ENCODE measurements around the gene TMEM74B. TPM values are rescaled to one million over a fixed set of nuclear protein-coding genes. Genes with fewer than 3 reads are reported as not detected.

Gene TMEM74B
- total and polyA plus RNA-seq, 2 donors, result 0.47 to 1.3 TPM

GRCh38 chr20:1206366-1207148 is 21.8 kb upstream of the TMEM74B start:
- 95% methylated on average over 19 of the region's 19 CpGs for WGBS
- H3K27me3 ChIP-seq (ENCODE audit: control insufficient read depth in 2 of 2, insufficient read depth in 1 of 2, low read length in 1 of 2), result peaks cover 0 to 2% of the 10 kb centered on the region in 2 donors
- DNase-seq (ENCODE audit: low read depth in 6 of 9, low spot score in 9 of 9), result no peak
- H3K9me3 ChIP-seq (ENCODE audit: control insufficient read depth in 2 of 2, insufficient read depth in 1 of 2, low read length in 1 of 2), result no peaks in the 10 kb centered on the region
- H3K4me1 ChIP-seq (ENCODE audit: control insufficient read depth in 2 of 2, insufficient read depth in 2 of 2, low read length in 2 of 2), result no peaks in the 10 kb centered on the region
- no peak overlapping the region for H3K4me3 ChIP-seq (ENCODE audit: low read length in 2 of 2)
- H3K27ac ChIP-seq (ENCODE audit: low read depth in 1 of 2, low read length in 1 of 2), result no peak overlapping the region
- no peaks in the 10 kb centered on the region for H3K36me3 ChIP-seq (ENCODE audit: control insufficient read depth in 2 of 2, insufficient read depth in 2 of 2, low read length in 1 of 2)

- H3K4me1 ChIP-seq (ENCODE audit: control insufficient read depth in 2 of 2, insufficient read depth in 2 of 2, low read length in 2 of 2), result no peaks in the 10 kb centered on the region
- WGBS, result 96% methylated on average over 8 of the region's 8 CpGs
- H3K36me3 ChIP-seq (ENCODE audit: control insufficient read depth in 2 of 2, insufficient read depth in 2 of 2, low read length in 1 of 2), result no peaks in the 10 kb centered on the region
- no peak for DNase-seq (ENCODE audit: low read depth in 6 of 9, low spot score in 9 of 9)
- H3K4me3 ChIP-seq (ENCODE audit: low read length in 2 of 2), result no peak overlapping the region
- H3K9me3 ChIP-seq (ENCODE audit: control insufficient read depth in 2 of 2, insufficient read depth in 1 of 2, low read length in 1 of 2), result no peaks in the 10 kb centered on the region
- H3K27ac ChIP-seq (ENCODE audit: low read depth in 1 of 2, low read length in 1 of 2), result no peak overlapping the region
- peaks cover 0 to 2% of the 10 kb centered on the region in 2 donors for H3K27me3 ChIP-seq (ENCODE audit: control insufficient read depth in 2 of 2, insufficient read depth in 1 of 2, low read length in 1 of 2)
These were observed 21.0 kb upstream of the TMEM74B start for GRCh38 chr20:1205802-1206201.

GRCh38 chr20:1204576-1204975 is 19.8 kb upstream of the TMEM74B start:
- Histone ChIP-seq H3K4me1 (ENCODE audit: control insufficient read depth in 2 of 2, insufficient read depth in 2 of 2, low read length in 2 of 2) (no peaks in the 10 kb centered on the region), H3K36me3 (ENCODE audit: control insufficient read depth in 2 of 2, insufficient read depth in 2 of 2, low read length in 1 of 2) (no peaks in the 10 kb centered on the region), H3K27ac (ENCODE audit: low read depth in 1 of 2, low read length in 1 of 2) (no peak overlapping the region), H3K27me3 (ENCODE audit: control insufficient read depth in 2 of 2, insufficient read depth in 1 of 2, low read length in 1 of 2) (no peaks in the 10 kb centered on the region), H3K9me3 (ENCODE audit: control insufficient read depth in 2 of 2, insufficient read depth in 1 of 2, low read length in 1 of 2) (no peaks in the 10 kb centered on the region), H3K4me3 (ENCODE audit: low read length in 2 of 2) (no peak overlapping the region)
- DNase-seq (ENCODE audit: low read depth in 6 of 9, low spot score in 9 of 9), result no peak
- WGBS, result 95% methylated on average over 2 of the region's 2 CpGs

GRCh38 chr20:1204113-1204512 is 19.3 kb upstream of the TMEM74B start:
- no peak overlapping the region for H3K4me3 ChIP-seq (ENCODE audit: low read length in 2 of 2)
- no peak for DNase-seq (ENCODE audit: low read depth in 6 of 9, low spot score in 9 of 9)
- 42% methylated on average over 5 of the region's 5 CpGs for WGBS

DNA sequence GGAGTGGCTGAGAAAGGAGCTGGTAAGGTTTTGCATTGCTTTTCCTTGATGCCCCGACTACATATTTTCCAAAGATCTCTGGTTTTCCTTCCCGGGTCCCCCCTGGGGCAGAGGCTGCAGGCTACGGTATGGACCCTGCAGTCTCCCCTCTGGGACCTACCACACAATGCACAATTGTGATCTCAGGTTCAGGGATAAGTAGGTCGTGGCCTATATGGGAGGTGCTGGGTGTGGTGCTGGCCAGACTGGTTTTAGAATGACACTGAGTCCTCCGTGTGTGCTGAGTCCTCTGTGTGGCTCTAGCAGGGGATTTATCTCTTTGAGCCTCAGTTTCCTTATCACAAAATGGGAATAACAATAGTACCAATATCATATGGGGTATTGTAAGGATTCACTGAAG is 18.8 kb upstream of the TMEM74B start:
- H3K4me3 ChIP-seq (ENCODE audit: low read length in 2 of 2), result no peak overlapping the region
- 92% methylated on average over 5 of the region's 5 CpGs for WGBS
- H3K36me3 ChIP-seq (ENCODE audit: control insufficient read depth in 2 of 2, insufficient read depth in 2 of 2, low read length in 1 of 2), result no peaks in the 10 kb centered on the region
- H3K4me1 ChIP-seq (ENCODE audit: control insufficient read depth in 2 of 2, insufficient read depth in 2 of 2, low read length in 2 of 2), result no peaks in the 10 kb centered on the region
- H3K27ac ChIP-seq (ENCODE audit: low read depth in 1 of 2, low read length in 1 of 2), result no peak overlapping the region
- H3K9me3 ChIP-seq (ENCODE audit: control insufficient read depth in 2 of 2, insufficient read depth in 1 of 2, low read length in 1 of 2), result no peaks in the 10 kb centered on the region
- no peak for DNase-seq (ENCODE audit: low read depth in 6 of 9, low spot score in 9 of 9)
- no peaks in the 10 kb centered on the region for H3K27me3 ChIP-seq (ENCODE audit: control insufficient read depth in 2 of 2, insufficient read depth in 1 of 2, low read length in 1 of 2)

More at GRCh38 chr20:1204113-1204512, 19.3 kb upstream of the TMEM74B start:
- no peaks in the 10 kb centered on the region for H3K36me3 ChIP-seq (ENCODE audit: control insufficient read depth in 2 of 2, insufficient read depth in 2 of 2, low read length in 1 of 2)
- no peaks in the 10 kb centered on the region for H3K27me3 ChIP-seq (ENCODE audit: control insufficient read depth in 2 of 2, insufficient read depth in 1 of 2, low read length in 1 of 2)
- H3K9me3 ChIP-seq (ENCODE audit: control insufficient read depth in 2 of 2, insufficient read depth in 1 of 2, low read length in 1 of 2), result no peaks in the 10 kb centered on the region
- no peaks in the 10 kb centered on the region for H3K4me1 ChIP-seq (ENCODE audit: control insufficient read depth in 2 of 2, insufficient read depth in 2 of 2, low read length in 2 of 2)
- no peak overlapping the region for H3K27ac ChIP-seq (ENCODE audit: low read depth in 1 of 2, low read length in 1 of 2)

GRCh38 chr20:1202762-1203504 is 18.2 kb upstream of the TMEM74B start, which contains the start of gene C20orf202:
C20orf202 (plus strand) TSS chr20:1203454; CDS start chr20:1203586, 132 bp downstream.
- WGBS, result 93% methylated on average over 5 of the region's 5 CpGs
- Histone ChIP-seq H3K27ac (ENCODE audit: low read depth in 1 of 2, low read length in 1 of 2) (no peak within 1 kb of the TSS), H3K4me3 (ENCODE audit: low read length in 2 of 2) (no peak within 1 kb of the TSS), H3K27me3 (ENCODE audit: control insufficient read depth in 2 of 2, insufficient read depth in 1 of 2, low read length in 1 of 2) (no peaks in the 10 kb centered on the region), H3K4me1 (ENCODE audit: control insufficient read depth in 2 of 2, insufficient read depth in 2 of 2, low read length in 2 of 2) (no peaks in the 10 kb centered on the region), H3K36me3 (ENCODE audit: control insufficient read depth in 2 of 2, insufficient read depth in 2 of 2, low read length in 1 of 2) (no peaks in the 10 kb centered on the region), H3K9me3 (ENCODE audit: control insufficient read depth in 2 of 2, insufficient read depth in 1 of 2, low read length in 1 of 2) (no peaks in the 10 kb centered on the region)
- DNase-seq (ENCODE audit: low read depth in 6 of 9, low spot score in 9 of 9), result no peak

GRCh38 chr20:1199964-1200363 is 15.2 kb upstream of the TMEM74B start:
- no peaks in the 10 kb centered on the region for H3K27me3 ChIP-seq (ENCODE audit: control insufficient read depth in 2 of 2, insufficient read depth in 1 of 2, low read length in 1 of 2)
- no peaks in the 10 kb centered on the region for H3K4me1 ChIP-seq (ENCODE audit: control insufficient read depth in 2 of 2, insufficient read depth in 2 of 2, low read length in 2 of 2)
- DNase-seq (ENCODE audit: low read depth in 6 of 9, low spot score in 9 of 9), result no peak
- no peaks in the 10 kb centered on the region for H3K9me3 ChIP-seq (ENCODE audit: control insufficient read depth in 2 of 2, insufficient read depth in 1 of 2, low read length in 1 of 2)
- WGBS, result 99% methylated on average over 1 of the region's 1 CpG
- no peaks in the 10 kb centered on the region for H3K36me3 ChIP-seq (ENCODE audit: control insufficient read depth in 2 of 2, insufficient read depth in 2 of 2, low read length in 1 of 2)
- H3K27ac ChIP-seq (ENCODE audit: low read depth in 1 of 2, low read length in 1 of 2), result no peak overlapping the region
- no peak overlapping the region for H3K4me3 ChIP-seq (ENCODE audit: low read length in 2 of 2)

GRCh38 chr20:1199212-1199873 is 14.6 kb upstream of the TMEM74B start:
- no peak for DNase-seq (ENCODE audit: low read depth in 6 of 9, low spot score in 9 of 9)
- Histone ChIP-seq H3K36me3 (ENCODE audit: control insufficient read depth in 2 of 2, insufficient read depth in 2 of 2, low read length in 1 of 2) (no peaks in the 10 kb centered on the region), H3K4me1 (ENCODE audit: control insufficient read depth in 2 of 2, insufficient read depth in 2 of 2, low read length in 2 of 2) (no peaks in the 10 kb centered on the region), H3K4me3 (ENCODE audit: low read length in 2 of 2) (no peak overlapping the region), H3K27me3 (ENCODE audit: control insufficient read depth in 2 of 2, insufficient read depth in 1 of 2, low read length in 1 of 2) (no peaks in the 10 kb centered on the region), H3K27ac (ENCODE audit: low read depth in 1 of 2, low read length in 1 of 2) (no peak overlapping the region), H3K9me3 (ENCODE audit: control insufficient read depth in 2 of 2, insufficient read depth in 1 of 2, low read length in 1 of 2) (no peaks in the 10 kb centered on the region)
- 91% methylated on average over 7 of the region's 7 CpGs for WGBS

GRCh38 chr20:1198751-1199150 is 14.0 kb upstream of the TMEM74B start:
- no peak for DNase-seq (ENCODE audit: low read depth in 6 of 9, low spot score in 9 of 9)
- H3K4me3 ChIP-seq (ENCODE audit: low read length in 2 of 2), result no peak overlapping the region
- no peaks in the 10 kb centered on the region for H3K36me3 ChIP-seq (ENCODE audit: control insufficient read depth in 2 of 2, insufficient read depth in 2 of 2, low read length in 1 of 2)
- H3K27me3 ChIP-seq (ENCODE audit: control insufficient read depth in 2 of 2, insufficient read depth in 1 of 2, low read length in 1 of 2), result no peaks in the 10 kb centered on the region
- WGBS, result 98% methylated on average over 5 of the region's 5 CpGs
- H3K4me1 ChIP-seq (ENCODE audit: control insufficient read depth in 2 of 2, insufficient read depth in 2 of 2, low read length in 2 of 2), result no peaks in the 10 kb centered on the region
- no peak overlapping the region for H3K27ac ChIP-seq (ENCODE audit: low read depth in 1 of 2, low read length in 1 of 2)
- no peaks in the 10 kb centered on the region for H3K9me3 ChIP-seq (ENCODE audit: control insufficient read depth in 2 of 2, insufficient read depth in 1 of 2, low read length in 1 of 2)
